Coronary artery (tissue), 2 donors: ENCODE measurements around the gene RGMA.

Source experiments
- DNase-seq: peaks from one replicate; pipeline ENCODE4 v3.0.0-alpha.2; 2017; ENCODE audit warnings: low spot score
- H3K27ac ChIP-seq, 2 donors: fragments of 200-600 bp; sonication (generic); one replicate each; pipeline ENCODE4 v1.5.1; 2016 to 2019
- H3K4me3 ChIP-seq: fragments of 200-600 bp; sonication (generic); 2 replicates; pipeline ENCODE4 v1.5.1; 2016; ENCODE audit warnings: mild to moderate bottlenecking, moderate library complexity
- CTCF ChIP-seq: fragments of 200-600 bp; sonication (generic); IDR thresholded peaks from one replicate; pipeline ENCODE4 v1.5.1; 2019; ENCODE audit warnings: antibody characterized with exemption

RGMA gene

GRCh38 chr15:93031103-93031464, 57.9 kb downstream of the RGMA start:
- Histone ChIP-seq H3K4me3 (no peak overlapping the region), H3K27ac (no peak overlapping the region)
- TF ChIP-seq CTCF = no peak
- no peak for DNase-seq

DNA sequence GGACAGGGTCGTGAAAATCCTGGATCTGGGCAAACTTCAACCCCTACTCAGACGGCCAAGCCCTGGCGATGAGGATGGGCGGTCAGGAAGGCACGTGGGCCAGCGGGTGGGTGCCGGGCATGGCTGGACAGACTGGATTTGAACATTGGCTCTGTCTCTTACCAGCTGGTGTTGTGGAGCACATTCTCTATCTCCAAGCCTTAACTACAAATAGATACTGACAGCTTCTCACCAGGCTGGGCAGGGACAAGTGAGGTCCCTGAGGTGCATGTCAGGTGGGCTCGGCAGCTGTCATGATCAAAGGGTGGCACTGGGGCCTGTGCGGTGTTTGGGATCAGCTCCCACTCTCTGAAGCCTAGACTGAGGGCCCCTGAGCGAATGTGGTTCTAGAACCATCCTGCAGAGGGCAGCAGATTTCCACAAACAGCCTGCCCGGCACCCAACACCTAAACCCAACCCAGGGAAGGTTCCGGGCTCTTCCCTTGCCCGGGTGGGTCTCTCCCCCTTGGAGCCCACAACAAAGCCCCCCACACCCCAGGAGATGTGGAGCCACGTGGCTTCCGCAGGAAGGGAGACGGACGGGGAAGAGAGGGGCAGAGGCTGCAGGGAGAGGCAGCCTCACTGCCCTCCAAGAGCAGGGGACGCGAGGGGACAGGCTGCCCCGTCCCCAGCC, 58.4 kb downstream of the RGMA start:
- DNase-seq = no peak
- Histone ChIP-seq H3K27ac (peak overlapping the region; percentile 86 to 95), H3K4me3 (no peak overlapping the region)
- peak; percentile 80 for TF ChIP-seq CTCF

- no peak for DNase-seq
Observed at GRCh38 chr15:93029836-93030429, 59.1 kb downstream of the RGMA start.

GRCh38 chr15:93029214-93029835, 59.7 kb downstream of the RGMA start:
- H3K4me3 ChIP-seq = peak overlapping the region; percentile 50
- no peak for TF ChIP-seq CTCF
- peak; percentile 86 for DNase-seq
- peak overlapping the region; percentile 86 to 95 for H3K27ac ChIP-seq

More at GRCh38 chr15:93029836-93030429, 59.1 kb downstream of the RGMA start:
- no peak for TF ChIP-seq CTCF
- Histone ChIP-seq H3K27ac (peak overlapping the region; percentile 86 to 95), H3K4me3 (no peak overlapping the region)

- peak; percentile 97 for DNase-seq
- Histone ChIP-seq H3K27ac (peak overlapping the region; percentile 86 to 95), H3K4me3 (peak overlapping the region; percentile 50)
- TF ChIP-seq CTCF = no peak
Observed at GRCh38 chr15:93028632-93029213, 60.3 kb downstream of the RGMA start.

DNA sequence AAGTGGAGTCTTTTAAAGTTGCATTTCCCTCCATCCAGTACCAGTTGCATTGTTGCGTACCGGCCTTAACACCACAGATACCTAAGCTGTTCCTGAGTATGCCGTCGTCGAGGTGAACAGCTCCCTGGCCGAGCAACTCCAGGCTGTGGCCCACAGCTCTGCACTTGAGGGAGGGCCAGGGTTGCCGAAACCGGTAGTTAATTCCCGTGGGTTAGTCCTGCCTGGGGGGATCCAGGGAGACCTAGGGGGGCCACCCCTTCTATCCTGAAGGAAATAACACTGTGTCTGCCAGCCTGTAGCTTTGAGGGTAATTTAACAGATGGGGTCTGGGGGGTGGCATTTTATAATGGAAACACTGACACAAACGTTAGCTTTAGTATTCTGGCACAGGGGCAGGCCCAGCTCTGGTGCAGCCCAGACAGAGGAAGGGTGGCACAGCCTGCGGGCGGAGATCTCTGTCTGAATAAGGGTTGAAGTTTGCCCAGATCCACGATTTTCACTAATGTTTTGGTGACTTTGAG, 60.8 kb downstream of the RGMA start:
- TF ChIP-seq CTCF = no peak

More for the DNA sequence above, 60.8 kb downstream of the RGMA start:
- Histone ChIP-seq H3K4me3 (peak overlapping the region; percentile 50), H3K27ac (peak overlapping the region; percentile 86 to 95)
- DNase-seq = no peak
